Cardiac fibroblast (primary cell): Measurements from ENCODE around the gene SNU13.
"Not testable (repeated sequence)": the region's sequence is repeated elsewhere in the genome, so short reads cannot be mapped to it uniquely, and the experiment has no call there.

ENCODE experiments used
- DNase-seq, 2 donors: peaks; one replicate each; pipeline versions ENCODE4 v3.0.0 to v3.0.0-alpha.2; 2010; ENCODE audit warnings: low read depth in 2 of 2
- H3K4me3 ChIP-seq, 2 donors: replicated peaks in 1 of 2; 1 replicate in 1 of 2; 2 replicates in 1 of 2; pipeline ENCODE4 v1.5.1; 2011; ENCODE audit warnings: low read depth in 2 of 2, low read length in 2 of 2, mild to moderate bottlenecking in 2 of 2, moderate library complexity in 1 of 2
- TF ChIP-seq, protein P1 (sequence below): IDR thresholded peaks from one replicate; pipeline ENCODE4 v1.5.1; 2011; ENCODE audit warnings: low read depth, mild to moderate bottlenecking, low read length, inconsistent platforms

SNU13 gene

DNA sequence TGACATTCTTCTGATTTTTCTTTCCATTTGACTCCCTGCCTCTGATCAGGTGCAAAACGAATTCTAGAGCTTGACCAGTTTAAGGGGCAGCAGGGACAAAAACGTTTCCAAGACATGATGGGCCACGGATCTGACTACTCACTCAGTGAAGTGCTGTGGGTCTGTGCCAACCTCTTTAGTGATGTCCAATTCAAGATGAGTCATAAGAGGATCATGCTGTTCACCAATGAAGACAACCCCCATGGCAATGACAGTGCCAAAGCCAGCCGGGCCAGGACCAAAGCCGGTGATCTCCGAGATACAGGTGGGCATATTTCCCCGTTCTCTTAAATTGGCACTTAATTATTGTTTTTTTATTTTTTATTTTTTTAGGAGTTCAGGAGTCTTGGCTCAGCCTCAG, 52.2 kb downstream of the SNU13 start:
- H3K4me3 ChIP-seq = no peak overlapping the region
- DNase-seq = peak; percentile 27 to 58
- TF ChIP-seq, protein P1, sequence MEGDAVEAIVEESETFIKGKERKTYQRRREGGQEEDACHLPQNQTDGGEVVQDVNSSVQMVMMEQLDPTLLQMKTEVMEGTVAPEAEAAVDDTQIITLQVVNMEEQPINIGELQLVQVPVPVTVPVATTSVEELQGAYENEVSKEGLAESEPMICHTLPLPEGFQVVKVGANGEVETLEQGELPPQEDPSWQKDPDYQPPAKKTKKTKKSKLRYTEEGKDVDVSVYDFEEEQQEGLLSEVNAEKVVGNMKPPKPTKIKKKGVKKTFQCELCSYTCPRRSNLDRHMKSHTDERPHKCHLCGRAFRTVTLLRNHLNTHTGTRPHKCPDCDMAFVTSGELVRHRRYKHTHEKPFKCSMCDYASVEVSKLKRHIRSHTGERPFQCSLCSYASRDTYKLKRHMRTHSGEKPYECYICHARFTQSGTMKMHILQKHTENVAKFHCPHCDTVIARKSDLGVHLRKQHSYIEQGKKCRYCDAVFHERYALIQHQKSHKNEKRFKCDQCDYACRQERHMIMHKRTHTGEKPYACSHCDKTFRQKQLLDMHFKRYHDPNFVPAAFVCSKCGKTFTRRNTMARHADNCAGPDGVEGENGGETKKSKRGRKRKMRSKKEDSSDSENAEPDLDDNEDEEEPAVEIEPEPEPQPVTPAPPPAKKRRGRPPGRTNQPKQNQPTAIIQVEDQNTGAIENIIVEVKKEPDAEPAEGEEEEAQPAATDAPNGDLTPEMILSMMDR = no peak

DNA sequence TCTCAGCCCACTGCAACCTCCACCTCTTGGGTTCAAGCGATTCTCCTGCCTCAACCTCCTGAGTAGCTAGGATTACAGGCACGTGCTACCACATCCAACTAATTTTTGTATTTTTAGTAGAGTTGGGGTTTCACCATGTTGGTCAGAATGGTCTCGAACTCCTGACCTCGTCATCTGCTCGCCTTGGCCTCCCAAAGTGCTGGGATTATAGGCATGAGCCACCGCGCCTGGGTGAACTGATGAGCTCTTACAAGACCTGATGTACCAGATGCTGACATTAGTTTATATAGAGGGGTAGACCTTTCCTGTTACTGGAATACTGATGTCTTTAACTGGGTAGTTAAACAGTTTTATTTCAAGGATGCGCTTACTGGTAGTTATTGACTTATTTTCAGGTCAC, 54.1 kb downstream of the SNU13 start:
- not testable (repeated sequence) for DNase-seq, H3K4me3 ChIP-seq

DNA sequence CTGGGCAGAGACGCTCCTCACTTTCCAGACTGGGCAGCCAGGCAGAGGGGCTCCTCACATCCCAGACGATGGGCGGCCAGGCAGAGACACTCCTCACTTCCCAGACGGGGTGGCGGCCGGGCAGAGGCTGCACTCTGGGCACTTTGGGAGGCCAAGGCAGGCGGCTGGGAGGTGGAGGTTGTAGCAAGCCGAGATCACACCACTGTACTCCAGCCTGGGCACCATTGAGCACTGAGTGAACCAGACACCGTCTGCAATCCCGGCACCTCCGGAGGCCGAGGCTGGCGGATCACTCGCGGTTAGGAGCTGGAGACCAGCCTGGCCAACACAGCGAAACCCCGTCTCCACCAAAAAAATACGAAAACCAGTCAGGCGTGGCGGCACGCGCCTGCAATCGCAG, 57.1 kb downstream of the SNU13 start:
- H3K4me3 ChIP-seq, DNase-seq: not testable (repeated sequence)

DNA sequence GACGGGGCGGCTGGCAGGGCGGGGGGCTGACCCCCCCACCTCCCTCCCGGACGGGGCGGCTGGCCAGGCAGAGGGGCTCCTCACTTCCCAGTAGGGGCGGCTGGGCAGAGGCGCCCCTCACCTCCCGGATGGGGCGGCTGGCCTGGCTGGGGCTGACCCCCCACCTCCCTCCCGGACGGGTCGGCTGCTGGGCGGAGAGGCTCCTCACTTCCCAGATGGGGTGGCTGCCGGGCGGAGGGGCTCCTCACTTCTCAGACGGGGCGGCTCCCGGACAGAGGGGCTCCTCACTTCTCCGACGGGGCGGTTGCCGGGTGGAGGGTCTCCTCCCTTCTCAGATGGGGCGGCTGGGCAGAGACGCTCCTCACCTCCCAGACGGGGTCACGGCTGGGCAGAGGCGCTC, 57.6 kb downstream of the SNU13 start:
- DNase-seq, H3K4me3 ChIP-seq: not testable (repeated sequence)

DNA sequence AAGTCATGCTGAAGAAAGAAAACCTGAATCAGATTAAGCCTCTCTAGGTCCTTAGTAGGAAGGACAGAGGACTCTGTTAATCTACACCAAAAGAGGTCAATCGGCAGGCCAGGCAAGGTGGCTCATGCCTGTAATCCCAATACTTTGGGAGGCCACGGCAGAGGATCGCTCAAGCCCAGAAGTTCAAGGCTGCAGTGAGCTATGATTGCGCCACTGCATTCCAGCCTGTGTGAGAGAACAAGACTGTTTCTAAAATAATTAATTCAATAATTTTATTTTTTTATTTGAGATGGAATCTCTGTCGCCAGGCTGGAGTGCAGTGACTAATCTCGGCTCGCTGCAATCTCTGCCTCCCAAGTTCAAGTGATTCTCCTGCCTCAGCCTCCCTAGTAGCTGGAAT, 63.1 kb downstream of the SNU13 start:
- DNase-seq = no peak
- TF ChIP-seq, protein P1 = no peak
- H3K4me3 ChIP-seq = no peak overlapping the region
